GM11168 (cell line): Measurements from ENCODE around the gene CES1.
"Not testable (repeated sequence)": the region's sequence is repeated elsewhere in the genome, so short reads cannot be mapped to it uniquely, and the experiment has no call there.

Source experiments
- in situ Hi-C: fragments of 300-500 bp; cut with MboI; formaldehyde crosslinking; loops from one replicate; pipeline ENCODE4 v1.12.0; 2022; ENCODE audit warnings: low sequenced_read_pairs; ENCODE audit not compliant: unreplicated experiment

The CES1 gene

DNA sequence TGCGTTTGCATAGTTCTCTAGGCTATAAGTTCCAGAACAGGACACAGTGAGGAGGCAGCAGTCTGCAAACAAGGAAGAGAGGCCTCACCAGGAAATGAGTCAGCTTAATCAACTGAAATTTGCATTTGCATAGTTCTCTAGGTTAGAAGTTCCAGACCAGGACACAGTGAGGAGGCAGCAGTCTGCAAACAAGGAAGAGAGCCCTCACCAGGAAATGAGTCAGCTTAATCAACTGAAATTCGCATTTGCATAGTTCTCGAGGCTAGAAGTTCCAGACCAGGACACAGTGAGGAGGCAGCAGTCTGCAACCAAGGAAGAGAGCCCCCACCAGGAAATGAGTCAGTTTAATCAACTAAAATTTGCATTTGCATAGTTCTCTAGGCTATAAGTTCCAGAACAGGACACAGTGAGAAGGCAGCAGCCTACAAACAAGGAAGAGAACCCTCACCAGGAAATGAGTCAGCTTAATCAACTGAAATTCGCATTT lies 79.7 kb downstream of the CES1 start:
- in situ Hi-C loops, result not testable (repeated sequence)
